ENCODE results near the gene C2CD2L.

DNA sequence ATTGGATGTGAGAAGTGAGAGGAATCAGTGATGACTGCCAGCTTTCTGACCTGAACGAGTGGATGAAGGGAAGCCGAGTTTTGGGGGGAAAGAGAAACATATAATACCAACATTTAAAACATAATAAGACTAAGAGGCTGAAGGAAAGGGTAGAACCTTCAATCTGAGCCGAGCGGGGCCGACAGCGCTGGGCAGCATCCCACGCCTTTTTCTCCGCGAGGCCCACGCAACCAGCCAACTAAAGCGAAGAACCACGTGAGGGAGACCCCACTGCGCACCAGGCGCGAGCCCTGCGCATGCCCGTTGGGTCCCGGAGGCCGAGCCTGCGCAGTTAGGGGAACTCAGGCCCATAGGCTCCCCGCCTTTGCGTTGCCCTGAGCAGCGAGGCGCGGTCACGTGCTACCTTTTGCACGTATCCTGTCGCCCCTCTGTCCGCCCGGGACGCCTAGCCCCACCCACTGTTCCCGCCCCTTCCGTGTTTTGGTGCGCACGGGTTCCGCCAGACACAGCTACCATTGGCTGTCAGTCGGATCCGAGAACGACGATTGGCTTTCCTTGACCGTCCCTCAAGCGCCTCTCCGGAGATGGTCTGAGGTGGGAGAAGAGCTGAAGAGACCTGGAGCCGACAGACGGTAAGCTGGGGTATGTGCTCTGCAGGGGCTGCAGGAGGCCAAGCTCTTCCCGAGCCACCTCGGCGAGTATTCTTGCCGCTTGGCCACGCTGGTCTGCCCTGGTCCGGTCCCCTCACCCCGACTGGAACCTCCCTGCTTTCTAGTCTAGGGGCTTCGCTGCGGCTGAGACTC is 14.1 kb downstream of the C2CD2L start, which contains the start of gene HINFP:
- TF ChIP-seq CTCF (IDR thresholded peaks at IDR 0.05; ENCODE audit: insufficient read depth, low read length) (no peak), GABPA (IDR thresholded peaks at IDR 0.05; ENCODE audit: low read depth) (peak; percentile 64; the same call in 1 of the 2 replicates), POLR2AphosphoS5 (IDR thresholded peaks at IDR 0.05; ENCODE audit: low read depth) (peak; percentile 84), SPI1 (IDR thresholded peaks at IDR 0.05; ENCODE audit: borderline replicate concordance, low read depth) (peak; percentile 19; the same call in 1 of the 2 replicates)

Data from HL-60 (cell line).